DMS79 treated with DMSO at 0.1 percent for 48 hours (cell line): ENCODE results near the gene SF3B2.
"Not testable (repeated sequence)": the region's sequence is repeated elsewhere in the genome, so short reads cannot be mapped to it uniquely, and the experiment has no call there.

ENCODE experiments used
- DNase-seq: peaks from one replicate; lab custom pipeline; 2025; lab: John Stamatoyannopoulos, UW

SF3B2 gene

DNA sequence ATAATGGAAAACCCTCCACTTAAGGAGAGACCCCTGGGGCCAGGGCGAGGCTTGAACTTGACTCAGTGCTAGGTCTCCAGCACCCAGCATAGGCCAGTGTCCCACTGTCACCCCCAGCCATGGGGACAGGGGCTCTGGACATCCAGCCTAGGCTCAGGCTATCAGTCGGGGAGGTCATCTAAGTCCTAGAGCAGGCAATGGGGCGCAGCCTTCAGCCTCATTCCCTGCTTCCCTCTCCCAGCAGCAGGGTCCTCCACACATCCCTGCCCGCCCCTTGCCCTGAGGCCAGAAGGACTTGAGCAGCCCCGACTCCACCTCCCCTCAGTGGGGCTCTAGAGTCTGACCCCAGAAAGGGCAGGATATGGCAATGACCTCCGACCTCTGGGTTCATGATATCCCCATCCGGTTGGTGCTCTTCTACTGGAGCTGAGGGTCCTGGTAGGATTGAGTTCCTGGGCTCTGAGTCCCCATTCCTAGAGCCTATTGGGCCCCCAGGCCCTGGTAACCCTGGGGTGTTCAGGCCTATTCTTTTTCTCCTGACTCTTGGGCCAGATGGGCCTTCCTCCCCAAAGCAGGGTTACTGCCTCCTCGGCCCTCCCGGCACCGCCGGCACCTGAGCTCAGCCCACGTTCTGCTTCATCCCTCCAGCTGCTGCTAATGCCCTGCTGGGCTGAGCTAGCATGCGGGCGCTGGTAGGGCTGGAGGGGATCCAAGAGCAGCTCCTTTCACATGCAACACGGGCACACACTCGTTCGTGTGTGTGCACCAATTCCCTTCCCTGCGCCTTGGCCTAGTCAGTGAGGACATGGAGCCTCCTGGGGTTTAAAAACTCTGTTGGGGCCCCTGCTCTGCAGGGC, 36.0 kb upstream of the SF3B2 start:
- DNase-seq = no peak

DNA sequence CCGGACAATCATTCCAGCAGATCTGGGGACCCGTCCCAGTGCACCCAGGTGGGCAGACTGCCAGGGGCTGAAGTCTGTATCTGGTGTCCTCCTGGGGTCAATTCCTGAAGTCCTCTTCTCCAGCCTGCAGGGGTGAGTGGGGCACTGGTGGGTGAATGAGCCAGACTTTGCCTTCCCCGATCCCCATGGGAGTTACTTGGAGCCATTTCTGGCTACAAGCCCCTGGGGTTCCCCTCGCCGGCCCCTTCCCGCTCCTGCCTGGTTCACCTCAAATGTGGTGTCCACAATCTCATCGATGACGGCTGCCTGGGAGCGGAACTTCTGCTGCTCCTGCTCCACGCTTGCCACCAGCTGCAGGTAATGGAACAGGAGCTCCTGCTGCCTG, 35.4 kb upstream of the SF3B2 start:
- DNase-seq = no peak

DNA sequence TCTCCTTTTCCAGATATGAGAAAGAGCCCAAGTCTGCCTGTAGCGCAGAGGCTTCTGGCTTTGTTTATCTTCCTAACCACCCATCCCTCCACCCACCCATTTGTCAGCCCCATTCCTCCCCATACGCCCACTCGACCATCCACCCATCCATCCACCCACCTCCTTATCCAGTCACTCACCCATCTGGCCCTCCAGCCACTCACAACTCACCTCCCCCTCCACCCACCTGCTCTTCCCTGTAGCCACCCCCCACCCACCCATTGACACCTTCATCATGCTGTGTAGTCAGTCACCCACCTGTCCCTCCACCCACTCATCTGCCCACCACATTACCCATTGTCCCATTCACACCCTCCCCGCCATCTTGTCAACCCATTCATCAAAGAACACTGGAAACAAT, 34.8 kb upstream of the SF3B2 start:
- no peak for DNase-seq

DNA sequence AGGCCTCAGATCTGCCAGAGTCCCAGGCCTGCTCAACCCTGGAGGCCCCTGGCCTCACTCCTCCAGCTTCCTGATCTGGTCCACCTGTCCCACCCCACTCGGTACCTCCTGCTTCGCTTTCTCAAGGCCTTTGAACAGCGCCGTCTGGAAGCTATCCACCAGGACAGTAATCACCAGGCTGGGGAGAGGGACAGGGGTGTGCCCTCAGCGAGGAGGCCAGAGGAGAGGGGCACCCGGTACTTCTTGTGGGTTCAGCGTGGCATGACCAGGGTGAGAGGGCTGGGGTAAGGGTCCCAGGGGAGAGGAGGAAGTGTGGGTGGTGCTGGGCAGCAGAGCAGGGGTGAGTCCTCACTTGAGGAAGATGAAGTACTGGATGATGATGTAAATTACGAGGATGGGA, 32.0 kb upstream of the SF3B2 start:
- DNase-seq = no peak

DNA sequence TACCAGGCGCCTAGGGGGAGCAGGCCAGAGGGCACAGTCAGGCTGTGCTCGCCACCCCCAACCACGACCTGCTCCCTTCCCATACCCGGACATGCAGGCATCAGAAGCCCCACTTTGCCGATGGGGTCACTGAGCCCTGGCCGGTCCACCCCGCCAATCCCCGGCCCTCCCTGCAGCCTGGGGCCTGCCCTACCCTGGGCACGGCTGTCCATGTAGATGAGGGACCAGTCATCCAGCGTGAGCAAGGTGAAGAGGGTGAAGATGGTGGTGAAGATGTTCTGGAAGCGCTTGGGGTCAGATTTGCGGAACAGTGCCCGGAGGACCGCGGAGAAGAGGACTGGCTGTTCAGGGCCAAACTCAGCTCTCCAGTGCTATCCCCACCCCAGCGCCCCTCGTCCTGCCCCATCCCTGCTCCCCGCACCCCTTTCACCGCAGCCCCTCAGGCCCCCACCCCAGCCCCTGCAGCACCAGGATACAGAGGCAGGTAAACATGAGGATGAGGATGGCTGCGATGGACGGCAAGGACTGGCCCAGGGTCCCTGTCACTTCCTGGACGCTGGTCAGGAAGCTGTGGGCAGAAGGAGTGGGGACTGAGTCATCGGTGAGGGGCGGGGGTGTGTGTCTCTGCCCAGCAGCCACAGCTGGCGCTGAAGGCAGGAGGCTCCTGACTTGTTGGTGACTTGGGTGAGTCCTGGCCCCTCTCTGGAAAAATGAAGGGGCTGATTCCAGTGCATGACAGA, 31.4 kb upstream of the SF3B2 start:
- no peak for DNase-seq

DNA sequence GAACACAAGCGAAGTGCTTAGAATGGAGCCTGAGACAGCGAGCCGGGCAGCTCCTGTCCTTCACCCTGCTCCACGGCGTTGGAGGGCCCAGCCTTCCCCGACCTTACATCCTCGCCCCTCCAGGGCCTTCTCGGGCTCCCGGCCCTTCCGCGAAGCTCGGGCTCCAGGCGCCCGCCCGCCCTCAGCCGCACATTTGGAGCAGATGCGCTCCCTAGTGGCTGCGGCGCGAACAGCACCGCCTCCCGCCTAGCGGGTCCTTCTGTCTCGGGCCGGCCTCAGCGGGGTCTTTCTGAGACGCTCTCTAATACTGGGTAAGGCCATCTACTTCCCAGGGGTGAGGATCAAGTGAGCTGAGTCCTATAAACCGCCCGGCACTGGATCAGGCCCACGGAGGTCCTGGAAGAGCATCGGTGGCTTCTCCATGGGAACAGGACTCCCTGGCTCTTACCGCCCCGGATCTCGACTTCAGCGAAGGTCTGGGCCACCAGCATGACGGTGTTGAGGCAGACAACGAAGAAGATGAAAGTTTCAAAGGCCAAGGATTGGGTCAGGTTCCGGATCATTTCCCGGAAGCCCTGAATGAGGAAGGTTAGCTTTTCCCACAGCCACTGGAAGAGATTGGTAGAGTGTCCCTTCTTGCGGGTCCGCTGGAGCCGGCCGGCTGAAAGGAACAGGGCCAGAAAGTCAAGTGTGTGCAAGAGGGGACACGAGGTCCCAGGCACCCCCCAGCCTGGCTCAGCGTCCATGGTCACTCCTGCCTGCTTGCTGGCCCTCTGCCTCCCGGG, 29.6 kb upstream of the SF3B2 start:
- peak; percentile 68 for DNase-seq

DNA sequence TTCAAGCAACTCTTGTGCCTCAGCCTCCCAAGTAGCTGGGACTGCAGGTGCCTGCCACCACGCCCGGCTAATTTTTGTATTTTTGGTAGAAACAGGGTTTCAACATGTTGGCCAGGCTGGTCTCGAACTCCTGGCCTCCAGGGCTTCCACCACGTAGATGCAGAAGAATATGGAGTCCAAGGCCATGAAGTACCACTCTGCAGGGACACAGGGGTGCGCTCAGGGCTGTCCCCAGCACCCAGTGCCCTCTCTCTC, 29.1 kb upstream of the SF3B2 start:
- DNase-seq = not testable (repeated sequence)

DNA sequence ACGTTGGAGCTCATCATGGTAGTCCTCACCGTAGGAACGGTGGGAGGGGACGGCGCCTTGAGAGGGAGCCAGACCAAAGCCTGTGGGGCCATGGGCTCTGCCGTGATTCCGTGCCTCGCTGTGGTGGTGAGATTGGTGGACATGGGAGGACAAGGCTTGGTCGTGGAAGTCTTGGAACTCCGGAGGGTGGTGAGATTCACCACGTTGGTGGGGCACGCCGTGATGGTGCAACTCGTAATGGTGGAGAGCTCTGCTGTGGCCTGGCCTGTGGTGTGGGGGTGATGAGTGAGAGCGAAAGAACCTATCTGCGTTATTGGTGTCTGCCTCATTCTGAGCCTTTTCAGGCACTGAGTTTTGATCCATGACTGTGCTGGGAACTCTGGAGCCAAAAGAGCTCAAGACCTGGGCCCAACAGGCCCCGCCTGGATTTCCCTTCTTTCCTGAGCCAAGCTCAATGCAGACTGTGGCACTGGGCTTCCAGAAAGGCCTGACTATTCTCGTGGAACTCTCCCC, 26.1 kb upstream of the SF3B2 start, which contains the start of gene CATSPER1:
CATSPER1 (minus strand) TSS at position 463 of the 513 bp plus-strand sequence; CDS start at position 363, 100 bp downstream.
- no peak for DNase-seq

DNA sequence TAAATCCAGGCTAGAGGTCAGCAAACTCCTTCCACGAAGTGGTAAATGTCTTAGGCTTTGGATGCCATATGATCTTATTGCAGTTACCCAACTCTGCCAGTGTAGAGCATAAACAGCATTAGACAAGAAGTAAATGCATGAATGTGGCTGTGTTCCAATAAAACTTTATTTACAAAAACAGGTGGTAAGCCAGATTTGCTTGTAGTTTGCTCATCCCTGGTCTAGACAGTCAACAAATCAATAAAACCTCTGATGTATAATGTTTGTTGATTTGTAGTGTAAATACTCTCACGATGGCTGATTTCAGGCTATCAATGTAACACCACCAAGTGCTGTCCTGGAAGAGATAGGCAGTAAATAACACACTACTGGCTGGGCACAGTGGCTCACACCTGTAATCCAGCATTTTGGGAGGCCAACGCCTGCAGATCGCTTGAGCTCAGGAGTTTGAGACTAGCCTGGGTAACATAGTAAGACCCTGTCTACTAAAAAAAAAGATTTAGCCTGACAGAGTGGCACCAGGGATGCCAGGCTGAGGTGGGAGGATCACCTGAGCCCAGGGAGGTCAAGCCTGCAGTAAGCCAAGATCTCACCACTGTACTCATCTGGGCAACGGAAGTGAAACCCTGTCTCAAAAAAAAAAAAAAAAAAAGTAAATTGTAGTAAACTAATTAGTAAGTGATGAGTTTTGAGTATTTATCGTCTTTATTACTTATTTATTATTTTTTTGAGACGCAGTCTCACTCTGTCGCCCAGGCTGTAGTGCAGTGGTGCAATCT, 19.0 kb upstream of the SF3B2 start:
- no peak for DNase-seq

DNA sequence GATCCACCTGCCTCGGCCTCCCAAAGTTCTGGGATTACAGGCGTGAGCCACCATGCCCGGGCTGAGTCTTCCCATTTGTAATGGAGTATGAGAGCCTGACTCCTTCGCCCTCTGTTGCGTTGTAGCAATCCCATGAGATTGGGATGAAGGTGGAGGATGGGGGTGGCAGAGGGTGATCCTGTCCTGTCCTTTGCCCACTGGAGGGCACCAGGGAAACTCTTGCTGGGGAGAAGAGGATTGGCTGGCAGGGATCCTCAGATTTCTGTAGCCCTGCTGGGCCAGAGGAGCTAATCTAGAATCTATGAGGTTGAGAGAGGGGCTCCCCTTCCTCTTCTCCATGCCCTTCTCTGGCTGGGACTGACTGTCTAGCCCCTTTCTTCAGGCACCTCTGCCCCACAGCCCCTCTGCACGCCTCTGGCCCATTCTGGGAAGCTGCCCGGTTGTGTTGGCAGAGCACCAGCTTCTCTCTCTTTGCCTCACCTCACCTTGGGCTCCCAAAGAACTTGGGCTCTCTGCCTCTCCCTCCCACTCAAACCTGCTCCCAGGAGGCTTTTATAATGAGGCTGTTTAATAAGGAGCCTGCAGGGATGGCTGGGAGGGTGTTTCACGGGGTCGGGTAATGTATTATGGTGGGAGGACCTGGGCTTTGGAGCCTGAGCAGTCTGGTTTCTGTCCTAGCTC, 16.4 kb upstream of the SF3B2 start:
- peak; percentile 34 for DNase-seq

DNA sequence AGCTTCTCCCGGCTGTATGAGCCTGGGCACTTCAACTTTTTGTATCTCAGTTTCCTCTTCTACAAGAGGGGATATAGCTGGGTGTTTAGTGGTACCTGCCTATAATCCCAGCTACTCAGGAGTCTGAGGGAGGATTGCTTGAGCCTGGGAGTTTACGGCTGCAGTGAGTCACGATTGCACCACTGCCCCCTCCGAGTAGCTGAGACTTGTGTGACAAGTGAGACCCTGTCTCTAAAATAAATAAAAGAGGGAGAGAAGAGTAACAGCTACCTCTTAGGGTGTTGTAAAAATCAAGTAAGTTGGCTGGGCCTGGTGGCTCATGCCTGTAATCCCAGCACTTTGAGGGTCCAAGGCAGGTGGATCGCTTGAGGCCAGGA, 15.8 kb upstream of the SF3B2 start:
- DNase-seq = no peak

DNA sequence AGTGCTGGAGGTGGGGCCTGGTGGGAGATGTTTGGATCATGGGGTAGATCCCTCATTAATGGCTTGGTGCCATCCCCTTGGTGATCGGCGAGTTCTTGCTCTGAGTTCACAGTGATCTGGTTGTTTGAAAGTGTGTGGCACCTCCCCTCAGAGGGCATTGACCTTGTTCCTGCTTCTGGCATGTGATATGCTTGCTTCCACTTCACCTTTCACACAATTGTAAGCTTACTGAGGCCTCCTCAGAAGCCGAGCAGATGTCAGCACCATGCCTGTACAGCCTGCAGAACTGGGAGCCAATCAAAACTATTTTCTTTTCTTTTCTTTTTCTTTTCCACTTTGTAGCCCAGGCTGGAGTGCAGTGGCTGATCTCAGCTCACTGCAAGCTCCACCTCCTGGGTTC, 14.8 kb upstream of the SF3B2 start:
- DNase-seq = no peak

DNA sequence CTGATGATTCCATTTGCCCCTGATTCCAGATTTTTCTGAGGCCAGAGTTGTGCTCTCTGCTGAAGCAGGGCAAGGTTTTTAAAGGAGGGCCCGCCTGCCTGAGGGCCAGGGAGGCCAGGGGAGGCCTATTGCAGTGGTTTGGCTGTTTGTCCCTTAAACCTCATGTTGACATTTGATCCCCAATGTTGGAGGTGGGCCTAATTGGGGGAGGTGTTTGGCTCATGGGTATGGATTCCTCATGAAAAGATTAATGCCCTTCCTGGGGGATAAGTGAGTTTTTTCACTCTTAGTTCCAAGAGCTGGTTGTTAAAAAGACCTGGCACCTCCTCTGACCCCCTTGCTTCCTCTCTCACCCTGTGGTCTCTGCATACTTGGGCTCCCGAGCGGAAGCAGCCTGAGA, 12.4 kb upstream of the SF3B2 start:
- DNase-seq = no peak

DNA sequence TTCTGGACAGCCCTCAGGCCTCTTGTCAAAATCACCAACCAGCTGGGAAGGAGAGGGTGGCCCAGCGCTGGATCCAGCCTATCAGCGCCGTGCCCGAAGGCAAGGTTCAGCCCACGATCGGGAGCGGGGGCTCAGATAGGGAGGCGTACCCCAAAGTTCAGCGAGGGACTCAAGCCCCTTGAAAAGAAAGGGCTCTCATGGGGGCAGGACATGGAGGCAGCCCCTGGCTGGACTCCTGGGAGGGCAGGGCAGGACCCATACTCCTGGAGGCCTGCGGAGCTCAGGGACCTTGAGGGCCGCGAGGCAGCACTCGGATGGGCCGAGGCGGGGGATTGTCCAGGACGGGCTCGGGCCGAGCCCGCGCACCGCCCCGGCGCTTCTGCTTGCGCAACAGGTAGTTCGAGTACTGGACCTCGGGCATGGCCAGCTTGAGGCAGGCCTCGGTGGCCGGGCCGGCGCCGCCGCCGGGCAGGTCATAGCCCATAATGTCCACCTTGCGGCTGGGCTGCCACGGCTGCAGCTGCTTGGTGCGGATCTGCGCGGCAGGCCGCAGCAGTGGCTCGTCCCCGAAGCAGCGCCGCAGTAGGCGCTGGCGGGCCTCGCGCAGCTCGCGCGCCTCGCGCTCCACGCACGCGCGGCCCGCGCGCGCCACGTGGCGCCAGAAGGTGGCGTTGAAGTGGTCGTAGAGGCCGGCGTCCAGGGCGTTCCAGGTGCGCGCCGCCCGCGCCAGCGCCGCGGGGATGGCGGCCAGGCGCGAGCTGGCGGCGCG, 9.8 kb upstream of the SF3B2 start:
- DNase-seq = no peak

DNA sequence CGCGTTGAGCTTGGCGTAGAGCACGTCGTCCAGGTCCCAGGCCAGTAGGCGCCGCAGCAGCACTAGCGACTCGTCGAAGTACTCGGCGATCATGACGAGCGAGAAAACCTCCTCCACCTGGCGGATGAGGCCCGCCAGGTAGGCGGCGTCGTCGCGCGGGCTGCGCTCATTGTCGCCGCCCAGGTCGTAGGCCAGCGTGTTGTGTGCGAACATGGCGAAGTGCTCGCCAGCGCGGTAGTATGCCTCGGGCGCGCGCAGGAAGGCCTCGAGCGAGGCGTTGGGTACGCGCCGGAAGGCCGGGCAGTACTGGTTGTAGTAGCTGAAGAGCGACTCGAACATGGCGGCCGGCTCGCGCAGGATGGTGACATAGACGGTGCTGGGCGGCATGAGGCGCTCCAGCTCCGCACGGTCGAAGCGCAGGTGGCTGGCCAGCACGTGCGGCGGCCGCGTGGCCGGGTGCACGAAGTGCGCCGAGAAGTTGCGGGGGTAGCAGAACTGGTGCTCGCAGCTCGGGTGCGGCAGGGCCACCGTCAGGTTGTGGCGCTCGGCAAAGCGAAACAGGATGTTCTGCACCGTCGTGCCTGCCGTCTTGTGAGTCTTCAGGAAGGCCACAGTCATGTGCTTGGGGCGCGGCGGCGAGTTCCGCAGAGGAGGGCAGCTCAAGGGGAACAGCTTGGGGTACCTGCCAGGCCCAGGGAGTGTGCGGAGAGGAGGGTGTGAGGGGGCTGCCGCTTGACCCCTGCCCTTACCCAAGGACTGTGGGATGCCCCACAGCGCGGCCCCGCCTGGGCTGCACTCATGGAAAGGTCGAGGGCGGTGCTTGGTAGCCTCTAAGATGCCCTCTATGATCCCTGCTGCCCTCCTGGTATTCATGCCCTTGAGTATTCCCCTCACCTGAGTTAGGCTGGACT, 8.9 kb upstream of the SF3B2 start:
- DNase-seq = no peak

DNA sequence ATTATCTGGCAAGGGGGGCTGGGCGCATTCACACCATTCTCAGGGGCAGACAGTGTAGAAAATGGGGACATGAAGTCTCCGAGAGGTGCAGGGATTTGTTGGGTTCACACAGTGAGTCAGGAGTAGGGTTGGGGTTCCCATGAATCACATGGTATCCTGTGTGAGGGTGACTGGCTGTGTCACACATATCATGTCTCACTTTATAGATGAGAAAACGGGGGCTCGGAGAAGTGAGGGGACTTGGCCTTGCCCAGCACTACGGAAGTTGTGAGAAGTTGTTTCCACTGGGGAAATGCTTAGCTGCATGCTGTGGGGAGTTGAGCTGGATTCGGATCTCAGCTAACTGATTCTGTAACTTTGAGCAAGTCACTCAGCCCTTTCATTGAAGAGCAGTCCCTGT, 7.4 kb upstream of the SF3B2 start:
- DNase-seq = no peak

DNA sequence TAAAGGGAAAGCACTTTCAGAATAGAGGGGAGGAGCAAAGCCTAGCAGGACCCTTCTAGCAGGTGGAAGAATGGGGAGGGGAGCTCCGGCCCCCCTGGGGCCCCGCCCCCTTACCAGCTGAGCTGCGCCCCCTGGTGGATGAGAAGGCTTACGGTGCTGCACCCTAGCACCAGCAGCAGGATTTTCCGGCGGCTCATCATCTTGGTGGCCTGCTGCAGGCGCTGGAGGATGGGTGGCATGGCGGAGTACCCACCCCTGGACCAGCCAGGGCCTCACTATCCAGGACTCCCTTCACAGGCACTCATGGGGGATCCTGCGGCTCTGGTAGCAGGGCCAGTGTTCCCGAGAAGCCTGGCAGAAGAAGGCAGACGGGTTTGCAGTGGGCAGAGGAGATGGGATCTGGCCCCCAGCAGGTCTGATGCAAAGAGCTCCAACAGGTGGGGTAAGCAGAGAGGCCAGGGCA, 7.0 kb upstream of the SF3B2 start:
- no peak for DNase-seq

DNA sequence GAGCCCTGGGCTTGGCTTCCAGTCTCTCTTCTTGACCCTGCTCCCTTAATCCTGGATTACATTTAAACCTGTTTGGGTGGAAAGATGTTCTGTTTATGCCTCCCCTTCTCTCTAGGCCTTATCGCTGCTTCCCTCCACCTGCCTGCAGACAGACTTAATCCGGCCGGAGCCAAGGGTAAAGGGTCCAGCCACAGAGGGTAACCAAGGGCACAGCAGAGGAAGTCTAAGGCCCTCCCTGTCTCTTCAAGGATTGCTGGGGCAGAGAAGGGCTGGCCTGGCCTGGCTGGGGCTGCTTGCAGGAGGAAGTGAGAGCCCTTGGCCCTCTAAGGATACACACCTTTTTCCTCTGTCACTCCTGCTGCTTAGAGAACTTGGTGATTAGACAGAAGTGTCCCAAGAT, 5.3 kb upstream of the SF3B2 start:
- DNase-seq = no peak
